CD4-positive, alpha-beta T cell (primary cell): ENCODE results near the gene REXO1. TPM values are rescaled to one million over a fixed set of nuclear protein-coding genes. Genes with fewer than 3 reads are reported as not detected.

Experiments
- ATAC-seq: fragments of 200-7000 bp; cut with Tn5 transposase; one replicate; pipeline ENCODE4 v1.10.0; 2022; ENCODE audit warnings: mild to moderate bottlenecking; ENCODE audit not compliant: poor library complexity
- CTCF ChIA-PET: fragments of 350-600 bp; sonication (Branson Sonifier 250); formaldehyde crosslinking; loops from one replicate; lab custom pipeline; 2021; ENCODE audit warnings: antibody characterized with exemption, inconsistent platforms; lab: Charles Lee
- POLR2A ChIA-PET: fragments of 350-600 bp; sonication (Branson Sonifier 250); formaldehyde crosslinking; loops from one replicate; lab custom pipeline; 2021; ENCODE audit warnings: antibody characterized with exemption, inconsistent platforms; lab: Charles Lee
- DNase-seq, 14 experiments: peaks; one replicate each; pipeline ENCODE4 v3.0.0-alpha.2; 2013 to 2020; ENCODE audit warnings: mixed read lengths in 2 of 14
- H3K27ac ChIP-seq, 2 donors: one replicate each; pipeline versions ENCODE4 v1.5.1 to v1.7.0; 2013; ENCODE audit warnings: low read length in 2 of 2, low read depth in 1 of 2, mild to moderate bottlenecking in 1 of 2
- H3K27me3 ChIP-seq, 2 experiments: 1 replicate in 1 of 2; 2 replicates in 1 of 2; pipeline versions ENCODE4 v1.6.1 to v1.7.0; 2013; ENCODE audit warnings: low read length in 2 of 2, control low read depth in 1 of 2, mild to moderate bottlenecking in 1 of 2, moderate library complexity in 1 of 2; ENCODE audit not compliant: insufficient read depth in 2 of 2, control insufficient read depth in 1 of 2
- H3K36me3 ChIP-seq: one replicate; pipeline ENCODE4 v1.6.1; 2013; ENCODE audit warnings: low read length, control low read depth; ENCODE audit not compliant: insufficient read depth
- H3K4me1 ChIP-seq: one replicate; pipeline ENCODE4 v1.6.1; 2013; ENCODE audit warnings: low read length, control low read depth; ENCODE audit not compliant: insufficient read depth
- H3K4me3 ChIP-seq: one replicate; pipeline ENCODE4 v1.5.1; 2013; ENCODE audit warnings: mild to moderate bottlenecking, low read length, moderate library complexity
- H3K9me3 ChIP-seq, 2 experiments: 1 replicate in 1 of 2; 2 replicates in 1 of 2; pipeline versions ENCODE4 v1.6.1 to v1.7.0; 2013; ENCODE audit warnings: low read length in 2 of 2, mild to moderate bottlenecking in 2 of 2, control low read depth in 1 of 2, moderate library complexity in 1 of 2; ENCODE audit not compliant: control insufficient read depth in 1 of 2, insufficient read depth in 1 of 2
- H3K27ac Mint-ChIP-seq: one replicate; pipeline ENCODE4 v1.8.0; 2020; ENCODE audit warnings: mixed read lengths
- H3K27me3 Mint-ChIP-seq: one replicate; pipeline ENCODE4 v1.8.0; 2021; ENCODE audit warnings: mixed read lengths
- H3K36me3 Mint-ChIP-seq: one replicate; pipeline ENCODE4 v1.8.0; 2021; ENCODE audit warnings: low read depth, mixed read lengths
- H3K4me1 Mint-ChIP-seq: one replicate; pipeline ENCODE4 v1.8.0; 2021; ENCODE audit warnings: low read depth, mixed read lengths
- H3K4me3 Mint-ChIP-seq: one replicate; pipeline ENCODE4 v1.8.0; 2020; ENCODE audit warnings: mild to moderate bottlenecking, mixed read lengths
- H3K9me3 Mint-ChIP-seq: one replicate; pipeline ENCODE4 v1.8.0; 2020; ENCODE audit warnings: mixed read lengths
- intact Hi-C, 2 experiments: fragments of 100-400 bp; cut with DNase I in 1 of 2; cut with micrococcal nuclease in 1 of 2; formaldehyde crosslinking; loops; one replicate each; pipeline versions ENCODE4 v1.15.1 to v1.9.0; 2023 to 2025; cut with DNase I, micrococcal nuclease
- total RNA-seq, 174 experiments: library from RNA in 2 of 174; stranded (reverse) in 2 of 174; gene quantifications; one replicate each; pipeline ENCODE4 v1.2.3 and lab custom pipeline; 2021 to 2026
- TF ChIP-seq, protein P1 (sequence below): fragments of 200-600 bp; IDR thresholded peaks from one replicate; pipeline ENCODE4 v1.8.0; 2022; ENCODE audit warnings: antibody characterized with exemption, mild to moderate bottlenecking

Gene REXO1
- total RNA-seq, 2 experiments from 2014 or later, result 106 to 114 TPM

- peak; percentile 1 for ATAC-seq
- peaks cover 45% of the 10 kb centered on the region for H3K4me1 Mint-ChIP-seq
- peak in 11 of 14 experiments; percentile 37 to 89 (median 54) for DNase-seq
- peaks cover 12% of the 10 kb centered on the region for H3K36me3 Mint-ChIP-seq
- ChIA-PET CTCF (no interaction called here), POLR2A (no interaction called here)
- intact Hi-C loops, result loop anchor here (2.0 to 5.0 kb wide), 3 partner anchors 14 to 235 kb away; partner anchors contain the start of genes ADAT3 (in 1 of the 2), IZUMO4 (in 1 of the 2), MOB3A (in 1 of the 2) and REXO1 (in 1 of the 2)
- H3K9me3 Mint-ChIP-seq, result no peaks in the 10 kb centered on the region
- H3K27ac ChIP-seq, result peak overlapping the region; percentile 53 to 74
- peak overlapping the region; percentile 96 for H3K27ac Mint-ChIP-seq
- peaks cover 60% of the 10 kb centered on the region for H3K4me1 ChIP-seq
- no peaks in the 10 kb centered on the region for H3K27me3 Mint-ChIP-seq
- TF ChIP-seq, protein P1, sequence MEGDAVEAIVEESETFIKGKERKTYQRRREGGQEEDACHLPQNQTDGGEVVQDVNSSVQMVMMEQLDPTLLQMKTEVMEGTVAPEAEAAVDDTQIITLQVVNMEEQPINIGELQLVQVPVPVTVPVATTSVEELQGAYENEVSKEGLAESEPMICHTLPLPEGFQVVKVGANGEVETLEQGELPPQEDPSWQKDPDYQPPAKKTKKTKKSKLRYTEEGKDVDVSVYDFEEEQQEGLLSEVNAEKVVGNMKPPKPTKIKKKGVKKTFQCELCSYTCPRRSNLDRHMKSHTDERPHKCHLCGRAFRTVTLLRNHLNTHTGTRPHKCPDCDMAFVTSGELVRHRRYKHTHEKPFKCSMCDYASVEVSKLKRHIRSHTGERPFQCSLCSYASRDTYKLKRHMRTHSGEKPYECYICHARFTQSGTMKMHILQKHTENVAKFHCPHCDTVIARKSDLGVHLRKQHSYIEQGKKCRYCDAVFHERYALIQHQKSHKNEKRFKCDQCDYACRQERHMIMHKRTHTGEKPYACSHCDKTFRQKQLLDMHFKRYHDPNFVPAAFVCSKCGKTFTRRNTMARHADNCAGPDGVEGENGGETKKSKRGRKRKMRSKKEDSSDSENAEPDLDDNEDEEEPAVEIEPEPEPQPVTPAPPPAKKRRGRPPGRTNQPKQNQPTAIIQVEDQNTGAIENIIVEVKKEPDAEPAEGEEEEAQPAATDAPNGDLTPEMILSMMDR, result no peak
- H3K9me3 ChIP-seq, result no peaks in the 10 kb centered on the region
- H3K4me3 ChIP-seq, result peak overlapping the region; percentile 72
- no peaks in the 10 kb centered on the region for H3K36me3 ChIP-seq
- H3K27me3 ChIP-seq, result no peaks in the 10 kb centered on the region
- H3K4me3 Mint-ChIP-seq, result peak overlapping the region; percentile 99
These were observed 14.4 kb upstream of the REXO1 start for GRCh38 chr19:1862424-1863327.

DNA sequence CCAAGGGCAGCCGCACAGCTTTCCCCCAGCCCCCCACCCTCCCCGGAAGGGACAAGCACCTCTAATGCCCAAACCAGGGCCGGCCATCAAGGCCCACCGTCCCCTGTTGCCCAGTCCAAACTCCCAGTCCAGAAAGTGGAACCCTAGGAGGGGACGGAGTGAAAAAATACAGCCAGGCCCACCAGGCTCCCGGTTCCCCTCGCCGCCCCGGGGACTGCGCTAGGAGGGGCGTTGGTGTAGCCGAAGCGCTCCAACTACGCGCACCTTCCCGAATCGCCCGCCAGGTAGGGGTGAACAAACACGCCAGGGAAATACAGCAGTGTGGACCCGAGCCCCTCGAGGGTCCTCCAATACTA is 13.8 kb upstream of the REXO1 start:
- POLR2A ChIA-PET, result no interaction called here
- H3K9me3 ChIP-seq, result no peaks in the 10 kb centered on the region
- Mint-ChIP-seq H3K9me3 (no peaks in the 10 kb centered on the region), H3K4me1 (peaks cover 46% of the 10 kb centered on the region), H3K27ac (peak overlapping the region; percentile 96), H3K36me3 (peaks cover 8% of the 10 kb centered on the region), H3K27me3 (no peaks in the 10 kb centered on the region), H3K4me3 (peak overlapping the region; percentile 99)
- H3K4me1 ChIP-seq, result peaks cover 66% of the 10 kb centered on the region
- no peak for ATAC-seq
- H3K4me3 ChIP-seq, result peak overlapping the region; percentile 72
- peak overlapping the region; percentile 53 to 74 for H3K27ac ChIP-seq
- TF ChIP-seq, protein P1, result no peak
- CTCF ChIA-PET, result no interaction called here
- no peak for DNase-seq
- no peaks in the 10 kb centered on the region for H3K27me3 ChIP-seq
- intact Hi-C loops, result loop anchor here (2.0 to 5.0 kb wide), 3 partner anchors 13 to 235 kb away; partner anchors contain the start of genes ADAT3 (in 1 of the 2), IZUMO4 (in 1 of the 2), MOB3A (in 1 of the 2) and REXO1 (in 1 of the 2)
- H3K36me3 ChIP-seq, result no peaks in the 10 kb centered on the region

DNA sequence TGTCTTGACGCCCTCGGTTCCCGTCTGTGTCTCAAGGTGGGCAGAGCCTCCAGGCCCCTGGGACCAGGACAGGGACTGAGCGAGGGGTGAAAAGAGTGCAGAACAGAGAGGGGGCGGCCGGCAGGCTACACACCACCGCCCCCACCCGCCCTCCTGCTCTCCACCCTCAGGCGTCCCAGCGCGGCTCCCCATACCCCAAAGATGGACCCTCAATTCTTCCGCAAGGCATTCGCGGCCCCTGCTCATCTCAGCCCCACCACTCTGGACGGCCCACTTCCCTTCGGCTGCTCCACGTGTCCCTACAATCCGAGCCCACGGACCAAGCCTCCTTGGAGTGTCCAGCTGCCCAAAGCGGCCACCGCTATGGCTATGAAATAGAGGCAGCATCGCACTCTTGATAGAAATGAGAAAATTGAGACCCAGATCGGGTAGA is 13.3 kb upstream of the REXO1 start:
- Histone ChIP-seq H3K36me3 (no peaks in the 10 kb centered on the region), H3K9me3 (no peaks in the 10 kb centered on the region), H3K27me3 (no peaks in the 10 kb centered on the region), H3K27ac (peak overlapping the region; percentile 53 to 74), H3K4me1 (peaks cover 68% of the 10 kb centered on the region), H3K4me3 (peak overlapping the region; percentile 72)
- TF ChIP-seq, protein P1, result no peak
- H3K27ac Mint-ChIP-seq, result peak overlapping the region; percentile 96
- ATAC-seq (no peak), DNase-seq (peak in 1 of 14 experiments; percentile 59)
- ChIA-PET POLR2A (no interaction called here), CTCF (no interaction called here)
- no peaks in the 10 kb centered on the region for H3K9me3 Mint-ChIP-seq
- no peaks in the 10 kb centered on the region for H3K27me3 Mint-ChIP-seq
- H3K36me3 Mint-ChIP-seq, result peaks cover 8% of the 10 kb centered on the region
- H3K4me3 Mint-ChIP-seq, result peak overlapping the region; percentile 99
- intact Hi-C loops, result loop anchor here (2.0 to 5.0 kb wide), 3 partner anchors 13 to 236 kb away; partner anchors contain the start of genes ADAT3 (in 1 of the 2), IZUMO4 (in 1 of the 2), MOB3A (in 1 of the 2) and REXO1 (in 1 of the 2)
- peaks cover 46% of the 10 kb centered on the region for H3K4me1 Mint-ChIP-seq
